GM19099 (cell line): ENCODE data around the gene CDH10.

ENCODE experiments used
- POLR2A ChIP-seq: IDR thresholded peaks from 3 replicates; pipeline ENCODE4 v1.6.1; 2011; ENCODE audit warnings: low read depth; ENCODE audit not compliant: insufficient read length; ENCODE audit errors: extremely low read depth

Gene CDH10

DNA sequence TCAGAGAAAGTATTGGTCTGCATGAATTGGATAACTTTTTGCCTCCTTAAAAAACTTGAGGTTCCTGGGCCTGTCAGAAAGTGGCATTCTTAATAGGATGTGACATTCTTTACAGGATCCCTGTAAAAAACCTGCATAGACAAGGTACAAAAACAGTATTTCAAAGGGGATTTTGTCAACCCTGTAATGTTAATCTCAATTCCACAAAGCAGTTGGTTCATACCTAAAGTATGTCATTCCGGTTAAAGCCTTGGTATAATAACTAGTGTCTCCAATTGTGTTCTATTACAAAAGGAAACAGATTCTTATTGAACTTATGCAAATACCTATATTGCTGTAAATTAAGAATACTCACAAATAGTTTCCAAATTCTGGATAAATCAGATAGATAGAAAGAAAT is 169.7 kb downstream of the CDH10 start:
- TF ChIP-seq POLR2A, result no peak

DNA sequence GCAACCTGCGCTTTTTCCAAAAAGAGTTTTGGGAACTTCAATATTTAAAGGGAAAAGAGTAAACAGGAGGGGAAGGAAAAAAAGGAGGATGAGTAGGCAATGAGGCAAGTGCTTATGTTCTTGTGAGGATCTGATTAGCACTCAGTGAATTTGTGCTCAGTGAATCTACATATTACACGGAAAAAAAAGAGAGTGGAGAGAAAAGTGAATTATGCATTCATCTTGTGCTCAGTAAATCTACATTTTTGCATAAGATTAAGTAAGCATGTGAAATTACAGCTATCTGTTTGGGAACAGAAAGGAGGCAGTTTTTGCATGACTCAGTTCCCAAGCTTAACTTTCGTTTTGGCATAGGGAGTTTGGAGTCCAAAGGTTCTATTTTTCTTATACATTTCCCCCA is 170.1 kb downstream of the CDH10 start:
- TF ChIP-seq POLR2A, result no peak

DNA sequence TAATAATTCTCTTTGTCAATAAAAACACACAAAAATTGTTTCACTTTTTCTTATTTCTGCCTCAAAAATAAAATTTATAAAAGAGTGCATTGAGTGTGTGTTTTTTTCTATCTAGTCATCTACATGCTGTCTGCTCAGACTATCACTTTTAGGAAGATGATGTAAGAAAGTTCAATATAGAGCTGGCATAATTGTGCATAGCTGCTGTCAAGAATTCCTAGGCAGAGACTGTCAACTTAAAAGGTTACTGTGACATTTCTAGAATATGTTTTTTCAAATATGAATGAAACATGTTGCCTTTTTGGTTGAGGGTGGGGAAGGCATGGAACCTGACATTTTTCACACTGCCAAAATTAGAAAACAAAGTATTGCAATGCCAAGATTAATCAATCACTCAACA is 172.3 kb downstream of the CDH10 start:
- TF ChIP-seq POLR2A, result no peak

DNA sequence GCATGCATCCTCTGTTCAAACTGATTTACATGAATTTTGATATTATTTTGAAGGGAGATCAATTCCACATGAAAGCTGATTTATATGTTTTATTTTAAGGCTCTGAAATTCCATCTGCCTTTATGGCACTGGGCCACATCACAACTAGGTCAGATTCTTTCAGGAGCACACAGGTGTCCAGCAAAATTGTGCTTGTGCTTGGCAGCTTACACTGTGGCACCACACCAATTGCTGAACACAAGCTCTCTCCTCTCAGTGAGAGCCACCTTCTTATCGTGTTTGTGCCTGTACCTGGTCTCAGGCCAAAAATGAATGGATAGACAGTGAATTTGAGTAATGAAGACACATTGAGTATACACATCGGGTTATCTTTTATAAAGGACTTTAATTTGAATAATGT is 200.4 kb downstream of the CDH10 start:
- TF ChIP-seq POLR2A, result no peak

DNA sequence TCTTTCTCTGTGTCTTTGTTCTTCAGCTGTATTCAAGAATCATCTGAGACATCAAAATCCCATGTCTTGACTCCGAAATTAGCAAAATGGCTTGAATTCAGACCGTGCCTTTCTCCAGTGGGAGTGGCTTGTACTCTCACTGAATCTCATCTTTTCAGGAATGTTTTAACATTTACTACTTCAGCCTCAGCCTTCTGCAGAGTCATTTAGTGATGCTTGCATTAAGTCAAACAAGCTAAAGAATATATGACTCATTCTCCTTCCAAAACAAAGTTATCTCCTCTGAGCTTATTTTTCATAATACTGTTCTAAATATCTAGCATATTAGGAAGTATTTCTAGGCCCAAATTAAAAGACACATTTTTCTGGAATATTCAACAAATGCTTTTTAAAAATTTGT is 205.3 kb downstream of the CDH10 start:
- no peak for TF ChIP-seq POLR2A
